ENCODE data around the gene PLAC1.

The PLAC1 gene

GRCh38 chrX:134533352-134533751 lies 124.9 kb downstream of the PLAC1 start:
- Histone ChIP-seq H3K4me3 (ENCODE audit: low read length) (no peak overlapping the region), H3K9me3 (ENCODE audit: control insufficient read depth, insufficient read depth, low read length) (no peaks in the 10 kb centered on the region), H3K27ac (ENCODE audit: low read depth, low read length) (no peak overlapping the region), H4K20me1 (ENCODE audit: control insufficient read depth, insufficient read depth, low read depth, low read length) (no peaks in the 10 kb centered on the region), H3K4me1 (ENCODE audit: control insufficient read depth, low read length) (no peaks in the 10 kb centered on the region), H3K9me2 (replicated peaks; ENCODE audit: control insufficient read depth, low read length) (no peaks in the 10 kb centered on the region), H3K79me2 (ENCODE audit: control insufficient read depth, low read length) (no peaks in the 10 kb centered on the region), H3K4me2 (ENCODE audit: low read length) (no peak overlapping the region), H3K36me3 (ENCODE audit: control insufficient read depth, low read length) (no peaks in the 10 kb centered on the region), H3K27me3 (ENCODE audit: control insufficient read depth, low read length) (no peaks in the 10 kb centered on the region), H3F3A (ENCODE audit: control insufficient read depth, insufficient read depth) (no peaks in the 10 kb centered on the region)
- no peak for TF ChIP-seq EZH2phosphoT487 (IDR thresholded peaks at IDR 0.05; ENCODE audit: borderline replicate concordance, low read length)
- TF ChIP-seq, protein P1, sequence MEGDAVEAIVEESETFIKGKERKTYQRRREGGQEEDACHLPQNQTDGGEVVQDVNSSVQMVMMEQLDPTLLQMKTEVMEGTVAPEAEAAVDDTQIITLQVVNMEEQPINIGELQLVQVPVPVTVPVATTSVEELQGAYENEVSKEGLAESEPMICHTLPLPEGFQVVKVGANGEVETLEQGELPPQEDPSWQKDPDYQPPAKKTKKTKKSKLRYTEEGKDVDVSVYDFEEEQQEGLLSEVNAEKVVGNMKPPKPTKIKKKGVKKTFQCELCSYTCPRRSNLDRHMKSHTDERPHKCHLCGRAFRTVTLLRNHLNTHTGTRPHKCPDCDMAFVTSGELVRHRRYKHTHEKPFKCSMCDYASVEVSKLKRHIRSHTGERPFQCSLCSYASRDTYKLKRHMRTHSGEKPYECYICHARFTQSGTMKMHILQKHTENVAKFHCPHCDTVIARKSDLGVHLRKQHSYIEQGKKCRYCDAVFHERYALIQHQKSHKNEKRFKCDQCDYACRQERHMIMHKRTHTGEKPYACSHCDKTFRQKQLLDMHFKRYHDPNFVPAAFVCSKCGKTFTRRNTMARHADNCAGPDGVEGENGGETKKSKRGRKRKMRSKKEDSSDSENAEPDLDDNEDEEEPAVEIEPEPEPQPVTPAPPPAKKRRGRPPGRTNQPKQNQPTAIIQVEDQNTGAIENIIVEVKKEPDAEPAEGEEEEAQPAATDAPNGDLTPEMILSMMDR (IDR thresholded peaks at IDR 0.05; ENCODE audit: low read depth, low read length, poor library complexity, severe bottlenecking) = no peak

GRCh38 chrX:134530845-134531244 lies 127.4 kb downstream of the PLAC1 start:
- no peaks in the 10 kb centered on the region for H3K9me2 ChIP-seq (replicated peaks; ENCODE audit: control insufficient read depth, low read length)
- H3K4me1 ChIP-seq (ENCODE audit: control insufficient read depth, low read length) = no peaks in the 10 kb centered on the region
- no peak overlapping the region for H3K27ac ChIP-seq (ENCODE audit: low read depth, low read length)
- H3K4me2 ChIP-seq (ENCODE audit: low read length) = no peak overlapping the region
- no peaks in the 10 kb centered on the region for H3K27me3 ChIP-seq (ENCODE audit: control insufficient read depth, low read length)
- H3F3A ChIP-seq (ENCODE audit: control insufficient read depth, insufficient read depth) = no peaks in the 10 kb centered on the region
- no peaks in the 10 kb centered on the region for H3K79me2 ChIP-seq (ENCODE audit: control insufficient read depth, low read length)
- TF ChIP-seq EZH2phosphoT487 (IDR thresholded peaks at IDR 0.05; ENCODE audit: borderline replicate concordance, low read length) = no peak
- TF ChIP-seq, protein P1 (IDR thresholded peaks at IDR 0.05; ENCODE audit: low read depth, low read length, poor library complexity, severe bottlenecking) = no peak
- no peaks in the 10 kb centered on the region for H3K36me3 ChIP-seq (ENCODE audit: control insufficient read depth, low read length)
- no peaks in the 10 kb centered on the region for H3K9me3 ChIP-seq (ENCODE audit: control insufficient read depth, insufficient read depth, low read length)
- H4K20me1 ChIP-seq (ENCODE audit: control insufficient read depth, insufficient read depth, low read depth, low read length) = no peaks in the 10 kb centered on the region
- no peak overlapping the region for H3K4me3 ChIP-seq (ENCODE audit: low read length)

DNA sequence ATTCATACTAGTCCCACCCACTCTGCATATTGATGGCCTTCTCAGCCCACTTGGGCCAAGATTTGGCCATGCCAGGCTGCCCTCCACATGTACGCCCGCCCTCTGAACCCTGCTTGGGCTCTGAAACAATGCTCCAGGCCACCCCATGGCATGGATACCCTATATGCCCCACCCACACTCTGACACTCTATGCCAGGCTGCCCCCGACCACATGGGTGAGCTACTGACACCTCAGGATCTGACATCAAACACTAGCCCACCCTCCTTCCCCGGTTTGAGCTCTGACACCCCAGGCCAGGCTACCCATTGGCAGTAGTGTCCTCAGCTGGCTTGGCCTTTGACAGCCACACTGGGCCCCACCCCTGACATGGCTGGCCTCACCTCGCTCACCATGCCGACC lies 128.8 kb downstream of the PLAC1 start:
- Histone ChIP-seq H3K4me2 (ENCODE audit: low read length) (no peak overlapping the region), H3K27ac (ENCODE audit: low read depth, low read length) (no peak overlapping the region)
- TF ChIP-seq, protein P1 (IDR thresholded peaks at IDR 0.05; ENCODE audit: low read depth, low read length, poor library complexity, severe bottlenecking) = no peak
- TF ChIP-seq EZH2phosphoT487 (IDR thresholded peaks at IDR 0.05; ENCODE audit: borderline replicate concordance, low read length) = no peak

DNA sequence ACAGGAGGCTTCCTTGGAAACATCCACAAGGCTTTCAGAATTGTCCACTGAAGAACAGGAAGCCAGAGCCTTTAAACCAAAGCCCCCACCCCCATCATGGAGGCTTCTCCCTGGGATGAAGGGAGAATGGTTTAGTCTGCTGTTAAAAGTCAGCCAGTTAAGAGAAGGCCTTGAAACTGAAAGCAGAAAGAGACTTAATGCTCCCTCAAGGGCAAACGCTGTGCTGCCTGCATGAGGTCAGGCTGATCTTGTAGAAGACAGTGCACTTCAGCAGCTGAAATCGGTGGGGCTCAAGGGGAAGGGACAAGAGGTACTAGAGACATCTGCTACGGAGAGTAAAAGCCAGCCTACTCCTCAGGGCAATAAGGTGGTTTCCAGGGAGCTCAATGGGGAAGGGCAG lies 129.3 kb downstream of the PLAC1 start:
- H3K9me2 ChIP-seq (replicated peaks; ENCODE audit: control insufficient read depth, low read length) = no peaks in the 10 kb centered on the region
- no peaks in the 10 kb centered on the region for H3F3A ChIP-seq (ENCODE audit: control insufficient read depth, insufficient read depth)
- no peaks in the 10 kb centered on the region for H3K79me2 ChIP-seq (ENCODE audit: control insufficient read depth, low read length)
- H3K4me3 ChIP-seq (ENCODE audit: low read length) = no peak overlapping the region
- no peaks in the 10 kb centered on the region for H4K20me1 ChIP-seq (ENCODE audit: control insufficient read depth, insufficient read depth, low read depth, low read length)
- no peaks in the 10 kb centered on the region for H3K9me3 ChIP-seq (ENCODE audit: control insufficient read depth, insufficient read depth, low read length)
- no peaks in the 10 kb centered on the region for H3K27me3 ChIP-seq (ENCODE audit: control insufficient read depth, low read length)
- no peak overlapping the region for H3K4me2 ChIP-seq (ENCODE audit: low read length)
- no peaks in the 10 kb centered on the region for H3K4me1 ChIP-seq (ENCODE audit: control insufficient read depth, low read length)
- no peak for TF ChIP-seq EZH2phosphoT487 (IDR thresholded peaks at IDR 0.05; ENCODE audit: borderline replicate concordance, low read length)
- TF ChIP-seq, protein P1 (IDR thresholded peaks at IDR 0.05; ENCODE audit: low read depth, low read length, poor library complexity, severe bottlenecking) = no peak
- H3K36me3 ChIP-seq (ENCODE audit: control insufficient read depth, low read length) = no peaks in the 10 kb centered on the region
- no peak overlapping the region for H3K27ac ChIP-seq (ENCODE audit: low read depth, low read length)

More for the DNA sequence above, 128.8 kb downstream of the PLAC1 start:
- no peaks in the 10 kb centered on the region for H3K79me2 ChIP-seq (ENCODE audit: control insufficient read depth, low read length)
- H3K9me3 ChIP-seq (ENCODE audit: control insufficient read depth, insufficient read depth, low read length) = no peaks in the 10 kb centered on the region
- H4K20me1 ChIP-seq (ENCODE audit: control insufficient read depth, insufficient read depth, low read depth, low read length) = no peaks in the 10 kb centered on the region
- no peaks in the 10 kb centered on the region for H3K27me3 ChIP-seq (ENCODE audit: control insufficient read depth, low read length)
- no peaks in the 10 kb centered on the region for H3K9me2 ChIP-seq (replicated peaks; ENCODE audit: control insufficient read depth, low read length)
- H3K4me3 ChIP-seq (ENCODE audit: low read length) = no peak overlapping the region
- no peaks in the 10 kb centered on the region for H3F3A ChIP-seq (ENCODE audit: control insufficient read depth, insufficient read depth)
- no peaks in the 10 kb centered on the region for H3K4me1 ChIP-seq (ENCODE audit: control insufficient read depth, low read length)
- H3K36me3 ChIP-seq (ENCODE audit: control insufficient read depth, low read length) = no peaks in the 10 kb centered on the region
